Measurements from ENCODE around the gene KREMEN1.
"Not testable (repeated sequence)": the region's sequence is repeated elsewhere in the genome, so short reads cannot be mapped to it uniquely, and the experiment has no call there.

The KREMEN1 gene

GRCh38 chr22:29110946-29111345, 38.1 kb downstream of the KREMEN1 start:
- H3K9ac ChIP-seq (ENCODE audit: low read depth, low read length), result no peak overlapping the region
- no peak overlapping the region for H3K4me3 ChIP-seq (ENCODE audit: low read depth, low read length)
- no peaks in the 10 kb centered on the region for H3K36me3 ChIP-seq (ENCODE audit: control insufficient read depth, insufficient read depth, low read length)
- H3K4me1 ChIP-seq (ENCODE audit: control insufficient read depth, insufficient read depth, low read length), result 0 out of 2 replicates have a peak, but pooled peaks cover 6% of the 10 kb centered on the region
- no peaks in the 10 kb centered on the region for H3K9me3 ChIP-seq (ENCODE audit: control insufficient read depth, insufficient read depth, low read length)
- H3K27ac ChIP-seq (ENCODE audit: low read depth, low read length), result no peak overlapping the region
- H3K27me3 ChIP-seq (ENCODE audit: control insufficient read depth, insufficient read depth, low read length), result no peaks in the 10 kb centered on the region

- no peak overlapping the region for H3K27ac ChIP-seq (ENCODE audit: low read depth, low read length)
- 0 out of 2 replicates have a peak, but pooled peaks cover 3% of the 10 kb centered on the region for H3K4me1 ChIP-seq (ENCODE audit: control insufficient read depth, insufficient read depth, low read length)
- no peaks in the 10 kb centered on the region for H3K27me3 ChIP-seq (ENCODE audit: control insufficient read depth, insufficient read depth, low read length)
- H3K36me3 ChIP-seq (ENCODE audit: control insufficient read depth, insufficient read depth, low read length), result no peaks in the 10 kb centered on the region
- H3K4me3 ChIP-seq (ENCODE audit: low read depth, low read length), result no peak overlapping the region
- no peaks in the 10 kb centered on the region for H3K9me3 ChIP-seq (ENCODE audit: control insufficient read depth, insufficient read depth, low read length)
- H3K9ac ChIP-seq (ENCODE audit: low read depth, low read length), result no peak overlapping the region
Measured at GRCh38 chr22:29112121-29112520, 39.3 kb downstream of the KREMEN1 start.

- Histone ChIP-seq H3K9me3 (ENCODE audit: control insufficient read depth, insufficient read depth, low read length) (no peaks in the 10 kb centered on the region), H3K36me3 (ENCODE audit: control insufficient read depth, insufficient read depth, low read length) (no peaks in the 10 kb centered on the region), H3K27ac (ENCODE audit: low read depth, low read length) (no peak overlapping the region), H3K27me3 (ENCODE audit: control insufficient read depth, insufficient read depth, low read length) (no peaks in the 10 kb centered on the region), H3K9ac (ENCODE audit: low read depth, low read length) (no peak overlapping the region), H3K4me1 (ENCODE audit: control insufficient read depth, insufficient read depth, low read length) (0 out of 2 replicates have a peak, but pooled peaks cover 3% of the 10 kb centered on the region), H3K4me3 (ENCODE audit: low read depth, low read length) (no peak overlapping the region)
Measured at GRCh38 chr22:29112681-29113080, 39.8 kb downstream of the KREMEN1 start.

GRCh38 chr22:29113319-29113718, 40.5 kb downstream of the KREMEN1 start:
- Histone ChIP-seq H3K36me3 (ENCODE audit: control insufficient read depth, insufficient read depth, low read length) (no peaks in the 10 kb centered on the region), H3K27me3 (ENCODE audit: control insufficient read depth, insufficient read depth, low read length) (no peaks in the 10 kb centered on the region), H3K9ac (ENCODE audit: low read depth, low read length) (no peak overlapping the region), H3K4me3 (ENCODE audit: low read depth, low read length) (no peak overlapping the region), H3K9me3 (ENCODE audit: control insufficient read depth, insufficient read depth, low read length) (no peaks in the 10 kb centered on the region), H3K27ac (ENCODE audit: low read depth, low read length) (no peak overlapping the region), H3K4me1 (ENCODE audit: control insufficient read depth, insufficient read depth, low read length) (0 out of 2 replicates have a peak, but pooled peaks cover 3% of the 10 kb centered on the region)

DNA sequence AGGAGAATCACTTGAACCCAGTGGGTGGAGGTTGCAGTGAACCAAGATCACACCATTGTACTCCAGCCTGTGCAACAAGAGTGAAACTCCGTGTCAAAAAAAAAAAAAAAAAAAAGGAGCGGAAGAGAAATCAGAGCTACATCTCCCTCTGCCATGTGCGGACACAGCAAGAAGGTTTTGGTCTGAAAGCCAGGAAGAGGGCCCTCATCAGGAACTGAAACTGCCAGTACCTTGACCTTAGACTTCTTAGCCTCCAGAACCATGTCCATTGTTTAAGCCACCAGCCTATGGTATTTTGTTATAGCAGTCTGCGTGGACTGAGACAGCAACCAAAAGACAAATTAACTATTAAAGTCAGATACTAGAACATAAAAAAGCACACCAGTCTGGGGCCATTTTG, 41.6 kb downstream of the KREMEN1 start:
- no peaks in the 10 kb centered on the region for H3K27me3 ChIP-seq (ENCODE audit: control insufficient read depth, insufficient read depth, low read length)
- no peaks in the 10 kb centered on the region for H3K36me3 ChIP-seq (ENCODE audit: control insufficient read depth, insufficient read depth, low read length)
- no peak overlapping the region for H3K9ac ChIP-seq (ENCODE audit: low read depth, low read length)
- no peak overlapping the region for H3K4me3 ChIP-seq (ENCODE audit: low read depth, low read length)
- H3K4me1 ChIP-seq (ENCODE audit: control insufficient read depth, insufficient read depth, low read length), result 0 out of 2 replicates have a peak, but pooled peaks cover 3% of the 10 kb centered on the region
- H3K27ac ChIP-seq (ENCODE audit: low read depth, low read length), result no peak overlapping the region
- H3K9me3 ChIP-seq (ENCODE audit: control insufficient read depth, insufficient read depth, low read length), result no peaks in the 10 kb centered on the region

DNA sequence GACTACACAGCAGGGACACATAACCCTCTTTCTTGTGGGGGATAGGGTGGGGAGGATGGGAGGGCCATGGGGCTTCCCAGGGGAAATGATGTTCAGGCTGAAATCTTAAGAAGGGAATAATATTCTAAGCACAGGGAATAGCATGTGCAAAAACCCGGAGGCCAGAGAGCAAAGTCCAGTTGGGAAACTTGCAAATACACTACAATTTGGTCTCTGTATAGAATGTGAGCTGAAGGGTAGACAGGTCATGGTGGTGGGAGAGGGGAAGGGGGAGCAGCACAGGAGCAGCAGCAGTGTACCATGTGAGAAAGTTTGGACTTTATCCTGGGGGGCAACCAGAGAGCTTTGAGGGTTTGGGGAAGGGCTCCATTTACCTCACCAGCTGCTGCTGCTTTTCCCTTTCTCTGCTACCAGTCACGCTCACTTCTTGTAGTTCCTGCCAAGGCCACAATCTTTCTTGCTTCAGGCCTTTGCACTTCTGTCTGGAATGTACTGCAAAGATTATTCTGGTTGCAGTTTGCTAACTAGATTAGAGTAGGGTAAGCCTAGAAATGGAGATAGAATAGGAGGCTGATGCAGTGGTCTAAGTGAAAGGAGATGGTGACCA, 43.0 kb downstream of the KREMEN1 start:
- Histone ChIP-seq H3K4me3 (ENCODE audit: low read depth, low read length) (no peak overlapping the region), H3K27ac (ENCODE audit: low read depth, low read length) (no peak overlapping the region), H3K27me3 (ENCODE audit: control insufficient read depth, insufficient read depth, low read length) (no peaks in the 10 kb centered on the region), H3K4me1 (ENCODE audit: control insufficient read depth, insufficient read depth, low read length) (0 out of 2 replicates have a peak, but pooled peaks cover 3% of the 10 kb centered on the region), H3K36me3 (ENCODE audit: control insufficient read depth, insufficient read depth, low read length) (no peaks in the 10 kb centered on the region), H3K9ac (ENCODE audit: low read depth, low read length) (no peak overlapping the region), H3K9me3 (ENCODE audit: control insufficient read depth, insufficient read depth, low read length) (no peaks in the 10 kb centered on the region)

DNA sequence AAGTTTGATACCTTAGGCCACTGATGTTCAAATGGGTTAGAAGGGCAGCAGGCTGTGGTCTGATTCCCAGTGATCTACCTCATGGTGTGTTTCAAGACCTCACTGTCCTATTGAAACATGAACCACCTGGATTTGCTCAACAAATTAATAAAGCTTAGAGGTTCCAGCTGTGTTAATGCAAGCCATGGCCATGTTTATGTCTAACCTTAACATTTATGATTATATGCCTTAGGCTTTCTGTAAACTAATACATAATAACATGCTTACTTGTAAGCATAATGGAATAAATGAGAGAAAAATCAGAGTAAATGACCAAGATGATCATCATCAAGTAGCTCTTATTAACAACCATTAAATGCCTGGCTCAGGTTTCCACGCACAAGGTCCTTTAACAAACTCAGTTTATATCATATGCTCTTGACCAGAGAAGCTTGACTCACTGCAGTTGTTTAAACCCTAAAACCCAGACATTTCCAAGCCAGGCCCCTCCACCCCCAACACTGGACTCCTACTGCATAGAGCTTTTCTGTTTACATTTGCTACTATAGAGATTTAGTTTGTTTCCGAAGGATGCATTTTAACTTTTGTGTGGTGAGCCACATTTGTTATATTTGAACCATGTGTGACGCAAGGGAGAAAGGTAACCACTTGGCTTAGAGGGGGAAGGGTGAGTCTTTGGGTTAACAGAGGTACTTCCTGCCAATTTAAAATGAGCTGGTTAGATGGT, 43.7 kb downstream of the KREMEN1 start:
- Histone ChIP-seq H3K27me3 (ENCODE audit: control insufficient read depth, insufficient read depth, low read length) (no peaks in the 10 kb centered on the region), H3K9ac (ENCODE audit: low read depth, low read length) (no peak overlapping the region), H3K27ac (ENCODE audit: low read depth, low read length) (no peak overlapping the region), H3K9me3 (ENCODE audit: control insufficient read depth, insufficient read depth, low read length) (no peaks in the 10 kb centered on the region), H3K36me3 (ENCODE audit: control insufficient read depth, insufficient read depth, low read length) (no peaks in the 10 kb centered on the region), H3K4me3 (ENCODE audit: low read depth, low read length) (no peak overlapping the region), H3K4me1 (ENCODE audit: control insufficient read depth, insufficient read depth, low read length) (0 out of 2 replicates have a peak, but pooled peaks cover 3% of the 10 kb centered on the region)

DNA sequence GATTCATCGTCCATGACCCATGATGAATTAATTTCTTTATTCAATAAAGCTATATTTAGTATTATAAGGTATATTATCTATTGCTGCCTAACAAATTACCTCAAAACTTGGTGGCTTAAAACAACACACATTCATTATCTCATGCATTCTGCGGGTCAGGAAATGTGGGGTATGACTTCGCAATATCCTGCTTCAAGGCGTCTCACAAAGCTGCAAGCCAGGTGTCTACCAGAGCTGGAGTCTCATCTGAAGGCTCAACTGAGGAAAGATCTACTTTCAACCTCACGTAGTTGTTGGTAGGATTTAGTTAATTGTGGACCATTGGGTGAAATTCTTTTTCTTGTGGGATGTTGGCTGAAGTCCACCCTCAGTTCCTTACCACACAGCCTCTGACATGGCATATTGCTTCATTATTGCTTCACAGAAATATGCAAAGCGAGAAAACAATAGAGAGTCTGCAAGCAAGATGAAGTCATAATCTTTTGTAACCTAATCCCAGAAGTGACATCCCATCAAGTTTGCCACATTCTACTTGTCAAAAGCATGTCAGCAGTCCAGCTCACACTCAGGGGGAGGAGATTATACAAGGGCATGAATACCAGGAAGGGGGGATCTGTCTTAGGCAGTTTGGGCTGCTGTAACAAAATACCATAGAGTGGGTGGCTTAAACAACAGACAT, 45.1 kb downstream of the KREMEN1 start:
- H3K4me1 ChIP-seq (ENCODE audit: control insufficient read depth, insufficient read depth, low read length), result 0 out of 2 replicates have a peak, but pooled peaks cover 3% of the 10 kb centered on the region
- no peak overlapping the region for H3K9ac ChIP-seq (ENCODE audit: low read depth, low read length)

GRCh38 chr22:29120098-29120912, 47.5 kb downstream of the KREMEN1 start:
- H3K36me3 ChIP-seq (ENCODE audit: control insufficient read depth, insufficient read depth, low read length); H3K4me1 ChIP-seq (ENCODE audit: control insufficient read depth, insufficient read depth, low read length); H3K4me3 ChIP-seq (ENCODE audit: low read depth, low read length); H3K9me3 ChIP-seq (ENCODE audit: control insufficient read depth, insufficient read depth, low read length); H3K27ac ChIP-seq (ENCODE audit: low read depth, low read length); H3K27me3 ChIP-seq (ENCODE audit: control insufficient read depth, insufficient read depth, low read length); H3K9ac ChIP-seq (ENCODE audit: low read depth, low read length): not testable (repeated sequence)

More for the DNA sequence above, 45.1 kb downstream of the KREMEN1 start:
- Histone ChIP-seq H3K9me3 (ENCODE audit: control insufficient read depth, insufficient read depth, low read length) (no peaks in the 10 kb centered on the region), H3K27me3 (ENCODE audit: control insufficient read depth, insufficient read depth, low read length) (no peaks in the 10 kb centered on the region), H3K4me3 (ENCODE audit: low read depth, low read length) (no peak overlapping the region), H3K27ac (ENCODE audit: low read depth, low read length) (no peak overlapping the region), H3K36me3 (ENCODE audit: control insufficient read depth, insufficient read depth, low read length) (no peaks in the 10 kb centered on the region)

DNA sequence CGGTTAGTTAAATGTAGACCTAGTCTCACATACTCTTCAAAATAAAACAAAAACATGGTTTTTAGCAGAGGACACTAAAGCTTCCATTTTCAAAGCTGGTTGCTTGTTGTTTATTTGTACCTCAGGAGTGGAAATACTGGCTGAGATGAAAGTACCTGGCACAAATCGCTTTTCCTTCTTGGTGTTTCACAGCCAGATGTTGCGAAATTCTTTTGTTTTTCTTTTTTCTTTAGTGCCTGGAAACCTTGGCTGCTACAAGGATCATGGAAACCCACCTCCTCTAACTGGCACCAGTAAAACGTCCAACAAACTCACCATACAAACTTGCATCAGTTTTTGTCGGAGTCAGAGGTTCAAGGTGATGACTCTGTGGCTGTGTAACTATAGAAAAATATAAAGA, 48.3 kb downstream of the KREMEN1 start:
- Histone ChIP-seq H3K4me1 (ENCODE audit: control insufficient read depth, insufficient read depth, low read length) (no peaks in the 10 kb centered on the region), H3K9ac (ENCODE audit: low read depth, low read length) (no peak overlapping the region), H3K27me3 (ENCODE audit: control insufficient read depth, insufficient read depth, low read length) (no peaks in the 10 kb centered on the region), H3K36me3 (ENCODE audit: control insufficient read depth, insufficient read depth, low read length) (no peaks in the 10 kb centered on the region), H3K9me3 (ENCODE audit: control insufficient read depth, insufficient read depth, low read length) (no peaks in the 10 kb centered on the region), H3K4me3 (ENCODE audit: low read depth, low read length) (no peak overlapping the region), H3K27ac (ENCODE audit: low read depth, low read length) (no peak overlapping the region)

Measured in HUES48 (cell line).